GM18861 (cell line): ENCODE results near the gene KRT14.
"Not testable (repeated sequence)": the region's sequence is repeated elsewhere in the genome, so short reads cannot be mapped to it uniquely, and the experiment has no call there.

ENCODE experiments used
- ATAC-seq: cut with Tn5 transposase; IDR thresholded peaks from one replicate; pipeline ENCODE4 v1.9.1; 2021; ENCODE audit not compliant: unreplicated experiment

KRT14 gene

DNA sequence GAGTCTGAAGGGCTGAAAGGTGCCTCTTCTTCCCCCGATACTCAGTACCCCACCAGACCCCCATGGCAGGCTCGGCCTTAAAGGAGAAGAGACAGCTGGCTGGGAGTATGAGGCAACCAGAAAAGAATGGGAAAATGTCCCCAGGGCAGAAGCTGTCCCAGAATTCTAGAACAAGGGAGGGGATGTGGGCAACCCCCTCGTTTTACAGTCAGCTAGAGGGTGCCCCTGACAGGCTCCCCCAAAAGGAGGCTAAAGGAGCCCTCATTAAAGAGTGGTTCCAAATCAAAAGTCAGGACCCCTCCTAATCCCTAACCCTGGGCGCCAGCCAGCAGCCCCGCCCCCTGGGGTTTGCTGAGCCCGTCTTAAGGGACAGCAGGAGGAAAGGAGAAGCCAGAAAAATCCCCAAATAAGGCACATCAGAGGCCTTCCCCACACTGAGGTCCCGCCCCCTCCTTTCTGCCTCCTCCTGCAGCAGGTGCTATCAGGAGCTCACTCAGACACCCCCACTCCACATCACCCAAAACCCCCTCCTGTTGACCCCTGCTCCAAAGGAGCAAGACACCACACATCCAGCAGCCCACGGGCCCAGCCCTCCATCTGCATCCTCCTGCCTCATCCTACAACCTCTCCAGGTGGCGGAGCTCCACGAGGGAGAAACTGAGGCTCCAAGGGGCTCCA lies 36.6 kb upstream of the KRT14 start:
- not testable (repeated sequence) for ATAC-seq

DNA sequence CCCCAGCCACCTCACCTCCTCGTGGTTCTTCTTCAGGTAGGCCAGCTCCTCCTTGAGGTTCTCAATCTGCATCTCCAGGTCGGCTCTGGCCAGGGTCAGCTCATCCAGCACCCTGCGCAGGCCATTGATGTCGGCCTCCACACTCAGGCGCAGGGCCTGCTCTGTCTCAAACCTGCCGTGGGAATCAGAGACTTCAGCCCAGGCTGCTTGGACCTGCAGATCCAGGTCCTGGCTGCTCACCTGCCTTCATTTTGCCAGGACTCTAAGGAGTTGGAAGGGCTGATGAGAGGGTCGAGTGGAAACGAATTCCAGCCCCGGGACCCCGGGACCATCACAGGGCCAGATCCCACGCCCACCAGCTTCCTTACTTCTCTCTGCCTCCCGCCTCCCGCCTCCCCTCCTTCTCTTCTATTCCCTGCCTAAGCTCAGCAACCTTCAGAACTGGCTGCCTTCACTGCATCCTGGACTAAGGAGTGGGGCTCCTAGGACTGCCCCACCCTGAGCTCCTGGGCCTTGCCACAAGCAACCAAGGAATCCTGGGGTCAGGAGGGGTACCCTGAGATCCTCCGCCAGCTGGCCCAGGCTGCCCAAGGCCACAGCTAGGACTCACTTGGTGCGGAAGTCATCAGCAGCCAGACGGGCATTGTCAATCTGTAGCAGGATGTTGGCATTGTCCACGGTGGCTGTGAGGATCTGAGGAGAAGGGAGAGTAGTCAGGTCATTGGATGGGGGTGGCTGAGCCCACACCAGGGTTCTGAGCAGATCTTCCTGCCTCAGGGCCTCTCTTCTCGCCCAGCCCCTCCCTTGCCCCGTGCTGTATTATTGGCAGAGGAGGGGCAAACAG lies 35.9 kb upstream of the KRT14 start:
- not testable (repeated sequence) for ATAC-seq

DNA sequence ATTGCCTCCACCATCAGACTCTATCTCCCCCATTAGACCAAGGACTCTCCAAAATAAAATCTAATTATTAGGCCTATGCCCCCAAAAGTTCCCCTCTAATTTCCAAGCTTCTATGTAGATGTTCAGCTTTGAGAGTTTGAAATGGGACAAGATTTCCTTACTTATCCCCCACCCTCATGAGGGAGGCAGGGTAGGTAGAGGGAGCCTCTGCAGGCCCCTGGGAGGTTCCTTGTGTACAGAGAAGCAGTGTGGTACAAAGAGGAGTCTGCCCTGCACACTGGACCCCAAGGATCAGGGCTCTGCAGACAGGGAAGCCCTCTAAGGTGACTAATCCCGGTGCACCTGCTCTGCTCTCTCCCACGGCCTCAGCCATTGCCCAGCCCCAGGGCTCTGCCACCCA lies 35.2 kb upstream of the KRT14 start:
- no peak for ATAC-seq

DNA sequence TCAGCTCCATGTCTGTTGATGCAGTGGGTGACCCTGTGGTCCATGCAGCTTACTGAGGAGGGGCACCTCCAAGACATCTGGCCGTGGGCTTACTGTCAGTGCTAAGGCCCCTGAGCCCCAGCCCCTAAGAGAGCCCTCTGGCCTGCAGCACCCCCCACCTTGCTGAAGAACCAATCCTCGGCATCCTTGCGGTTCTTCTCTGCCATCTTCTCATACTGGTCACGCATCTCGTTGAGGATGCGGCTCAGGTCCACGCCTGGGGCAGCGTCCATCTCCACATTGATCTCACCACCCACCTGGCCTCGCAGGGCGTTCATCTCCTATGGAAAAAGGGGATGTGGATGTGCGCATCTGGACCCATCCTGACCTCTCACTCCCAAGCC lies 34.7 kb upstream of the KRT14 start:
- ATAC-seq = not testable (repeated sequence)

DNA sequence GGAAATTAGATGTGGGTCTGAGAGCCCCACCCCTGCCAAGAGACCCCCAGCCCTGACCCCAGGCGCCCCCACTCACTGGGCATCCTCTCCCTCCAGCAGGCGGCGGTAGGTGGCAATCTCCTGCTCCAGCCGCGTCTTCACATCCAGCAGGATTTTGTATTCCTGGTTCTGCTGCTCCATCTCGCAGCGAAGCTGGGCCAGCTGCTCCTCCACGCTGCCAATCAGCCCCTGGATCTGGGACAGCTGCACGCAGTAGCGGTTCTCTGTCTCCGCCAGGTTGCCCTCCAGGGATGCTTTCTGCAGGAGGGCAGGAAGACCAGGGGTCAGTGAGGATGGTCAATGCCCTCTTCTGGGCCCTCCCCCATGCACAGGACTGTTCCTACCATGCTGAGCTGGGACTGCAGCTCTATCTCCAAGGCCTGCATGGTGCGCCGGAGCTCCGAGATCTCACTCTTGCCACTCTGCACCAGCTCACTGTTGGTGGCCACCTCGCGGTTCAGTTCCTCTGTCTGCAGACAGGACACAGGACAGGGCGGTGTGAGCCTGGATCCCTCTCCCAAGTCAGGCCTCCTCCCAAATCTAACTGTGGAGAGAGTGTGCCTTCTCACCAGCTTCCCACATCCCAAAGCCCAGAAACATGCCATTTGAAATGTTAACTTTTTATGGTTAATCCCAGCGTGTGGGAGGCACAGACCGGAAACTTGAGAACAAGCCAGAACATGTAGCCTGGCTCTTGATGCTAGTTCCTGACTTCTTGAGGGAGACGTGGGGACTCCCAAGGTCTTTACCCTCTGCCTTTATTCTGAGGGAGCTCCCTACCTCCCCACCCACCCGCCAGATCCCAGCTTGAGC lies 34.1 kb upstream of the KRT14 start:
- ATAC-seq = no peak

DNA sequence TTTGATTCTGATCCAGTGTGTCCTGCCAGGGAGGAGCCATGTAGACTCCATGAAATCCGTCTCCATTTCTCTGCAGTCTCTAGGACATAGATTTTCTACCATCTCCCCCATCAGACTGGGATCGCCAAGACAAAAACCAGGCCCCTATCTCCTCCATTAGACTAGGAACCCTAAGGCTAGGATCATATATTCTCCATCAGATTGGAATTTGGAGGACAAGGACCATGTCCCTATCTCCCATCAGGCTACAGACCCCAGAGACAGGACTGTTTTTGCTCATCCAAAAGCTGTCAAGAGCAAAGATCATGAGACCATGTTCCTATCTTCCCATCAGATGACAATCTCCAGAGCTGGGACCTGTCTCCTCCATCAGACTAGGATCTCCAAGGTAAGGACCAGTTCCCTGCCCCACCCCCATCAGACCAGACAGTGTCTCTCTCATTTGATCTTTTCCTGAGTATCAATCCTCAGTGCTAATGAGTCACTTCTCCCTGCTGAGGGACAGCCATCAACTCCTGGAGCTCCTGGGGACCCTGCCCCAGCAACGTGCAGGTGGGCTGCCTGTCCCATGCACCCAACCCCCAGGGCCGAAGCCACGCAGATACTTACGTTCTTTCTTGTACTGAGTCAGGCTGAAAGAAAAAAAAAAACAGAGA lies 33.4 kb upstream of the KRT14 start:
- not testable (repeated sequence) for ATAC-seq

DNA sequence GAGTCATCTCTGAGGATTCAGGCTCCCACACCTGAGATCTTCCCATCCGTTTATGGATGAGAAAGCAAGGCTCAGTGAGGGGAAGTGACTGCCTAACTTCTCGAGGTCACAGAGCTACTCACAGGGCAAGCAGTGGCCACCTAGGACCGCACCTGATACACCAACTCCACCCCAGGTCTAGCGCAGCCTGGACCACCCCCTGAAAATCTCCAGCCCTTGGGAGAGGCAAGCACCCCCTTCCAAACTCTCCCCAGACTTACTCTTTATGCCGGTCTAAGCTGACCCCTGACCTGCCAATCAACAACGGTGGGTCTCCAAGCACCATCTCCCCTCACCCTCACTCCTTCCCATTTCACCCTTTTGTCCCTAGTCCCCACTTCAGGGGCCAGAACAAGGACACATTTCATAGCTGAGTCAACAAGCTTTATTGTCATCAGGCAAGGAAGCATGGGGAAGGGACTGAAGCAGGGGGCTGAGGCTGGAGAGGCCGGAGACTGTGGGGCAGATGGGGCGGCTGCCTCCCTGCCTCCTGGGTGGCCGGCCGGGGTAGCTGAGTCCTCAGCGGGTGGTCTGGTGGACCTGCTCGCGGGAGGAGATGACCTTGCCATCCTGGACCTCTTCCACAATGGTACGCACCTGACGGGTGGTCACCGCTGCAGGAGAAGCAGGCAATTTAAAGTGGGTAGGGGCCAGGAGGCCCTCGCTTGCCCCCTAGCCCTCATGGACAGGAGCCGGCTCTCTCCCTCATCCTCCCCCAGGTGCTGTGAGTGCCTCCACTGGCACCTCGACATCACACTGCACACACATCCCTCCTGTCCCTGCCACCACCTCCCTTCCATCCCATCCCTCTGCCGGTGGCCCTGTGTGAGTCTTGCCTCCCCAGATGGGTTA lies 32.6 kb upstream of the KRT14 start:
- no peak for ATAC-seq

DNA sequence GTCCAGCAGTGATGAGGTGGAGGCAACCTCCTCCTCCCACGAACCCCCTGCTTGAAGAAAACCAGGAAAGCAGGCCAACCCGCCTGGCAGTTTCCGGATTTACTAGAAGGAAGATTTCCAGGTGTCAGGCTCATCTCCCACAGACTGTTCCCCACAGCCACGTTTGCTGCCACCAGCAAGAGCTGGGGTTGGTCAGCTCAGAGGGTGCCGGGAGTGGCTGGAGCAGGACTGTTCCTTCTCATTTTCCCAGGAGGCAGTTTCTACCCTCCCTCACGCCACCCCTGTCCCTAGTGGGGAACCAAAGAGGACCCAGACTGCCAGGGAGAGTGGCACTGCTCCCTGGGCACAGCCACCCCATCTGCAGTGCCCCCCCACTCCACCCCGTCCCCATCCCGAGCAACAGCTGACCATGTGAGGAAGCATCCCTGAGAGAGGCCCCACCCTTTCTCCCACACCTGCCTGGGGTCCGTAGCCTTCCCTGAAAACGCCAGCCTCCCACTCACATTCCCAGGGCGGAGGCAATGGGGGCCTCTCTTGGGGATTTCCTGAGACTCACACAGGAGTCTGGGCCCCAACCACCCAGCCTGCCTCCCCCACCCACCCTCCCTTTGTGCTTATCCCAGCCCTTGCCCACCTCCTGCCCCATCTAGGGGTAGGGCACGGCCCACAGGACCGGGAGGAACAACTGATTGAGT lies 31.8 kb upstream of the KRT14 start:
- no peak for ATAC-seq

DNA sequence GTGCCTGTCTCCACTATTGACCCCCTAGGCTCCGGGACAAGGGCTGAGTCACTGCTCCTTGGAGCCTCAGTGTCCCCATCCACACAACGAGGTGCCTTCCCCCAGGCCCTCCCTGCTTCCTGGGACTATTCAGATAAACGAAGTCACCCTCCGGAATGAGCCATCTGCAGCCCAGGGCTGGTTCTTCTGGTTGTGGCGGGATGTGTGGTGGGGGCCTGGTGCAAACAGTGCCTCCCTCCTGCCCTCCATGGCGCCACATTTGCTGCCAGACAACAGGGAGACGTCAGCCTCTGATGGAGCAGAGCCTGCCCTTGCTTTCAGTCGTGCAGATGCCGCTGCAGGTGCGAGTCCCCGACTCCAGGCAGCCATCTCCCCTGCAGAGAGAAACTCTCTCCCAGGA lies 31.0 kb upstream of the KRT14 start:
- ATAC-seq = no peak

DNA sequence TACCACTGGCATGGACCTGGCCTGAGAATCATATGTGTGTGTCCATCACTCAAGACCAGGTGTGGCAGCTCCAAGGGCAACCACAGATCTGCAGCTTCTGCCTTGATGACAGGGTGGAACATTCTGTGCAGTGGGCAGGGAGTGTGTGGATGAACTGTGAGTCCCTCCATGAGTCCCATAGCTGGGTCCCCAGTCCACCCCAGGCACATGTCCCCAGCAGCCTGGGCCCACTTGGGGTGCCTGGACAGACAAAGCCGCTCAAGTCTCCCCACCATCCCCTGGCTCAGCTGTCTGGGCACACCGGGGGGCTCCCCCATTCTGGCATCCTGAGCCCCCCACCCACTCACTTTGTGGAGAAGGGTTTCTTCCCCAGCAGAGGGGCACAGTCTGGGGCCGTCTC lies 30.4 kb upstream of the KRT14 start:
- no peak for ATAC-seq

DNA sequence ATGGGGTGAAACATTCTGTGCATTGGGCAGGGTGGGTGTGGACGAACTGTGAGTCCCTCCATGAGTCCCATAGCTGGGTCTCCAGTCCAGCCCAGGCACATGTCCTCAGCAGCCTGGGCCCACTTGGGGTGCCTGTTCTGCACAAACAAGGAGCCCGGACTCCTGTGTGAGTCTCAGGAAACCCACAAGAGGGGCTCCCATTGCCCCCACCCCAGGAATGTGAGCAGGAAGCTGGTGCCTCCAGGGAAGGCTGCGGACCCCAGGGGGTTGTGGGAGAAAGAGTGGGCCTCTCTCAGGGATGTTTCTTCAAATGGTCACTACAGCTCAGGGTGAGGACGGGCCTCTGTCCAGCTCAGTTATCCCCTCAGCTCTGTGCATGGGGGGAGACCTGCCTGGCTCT lies 29.8 kb upstream of the KRT14 start:
- ATAC-seq = not testable (repeated sequence)

DNA sequence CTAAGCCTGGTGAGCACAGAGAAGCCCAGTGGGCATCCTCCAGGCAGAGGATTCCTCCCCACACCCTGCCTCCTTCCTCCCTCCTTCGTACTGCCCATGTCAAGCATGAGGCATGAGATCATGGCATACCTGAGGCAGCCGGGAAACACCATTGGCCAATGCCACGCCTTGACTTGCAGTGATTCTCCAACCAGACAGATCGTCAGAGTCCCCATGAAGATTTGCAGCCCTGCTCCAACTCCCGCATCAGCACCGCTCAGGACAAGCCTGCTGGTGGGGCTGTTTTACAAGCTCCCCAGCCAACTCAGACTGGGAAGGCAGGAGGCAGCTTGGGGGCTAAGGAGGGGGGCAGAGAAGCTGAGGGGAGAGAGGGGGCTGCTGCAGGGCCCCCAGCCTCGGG lies 28.8 kb upstream of the KRT14 start:
- no peak for ATAC-seq

DNA sequence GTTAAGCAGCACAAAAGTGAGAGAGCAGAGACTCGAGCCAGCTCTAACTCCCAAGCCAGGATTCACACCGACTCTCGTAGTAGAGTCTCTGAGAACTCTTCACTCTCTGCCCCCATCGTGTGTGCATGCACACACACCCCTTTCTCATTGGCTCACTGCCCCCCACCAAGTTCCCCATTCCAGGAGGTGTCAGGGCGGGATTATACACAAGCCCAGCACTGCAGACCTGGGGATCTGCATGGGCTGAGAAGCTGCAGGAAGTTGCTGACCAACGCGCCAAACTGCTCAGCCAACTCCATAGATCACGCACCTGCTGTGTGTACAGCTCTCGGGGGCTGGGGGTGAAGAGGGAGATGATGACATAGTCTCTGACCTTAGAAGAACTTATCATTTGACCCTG lies 28.1 kb upstream of the KRT14 start:
- not testable (repeated sequence) for ATAC-seq

DNA sequence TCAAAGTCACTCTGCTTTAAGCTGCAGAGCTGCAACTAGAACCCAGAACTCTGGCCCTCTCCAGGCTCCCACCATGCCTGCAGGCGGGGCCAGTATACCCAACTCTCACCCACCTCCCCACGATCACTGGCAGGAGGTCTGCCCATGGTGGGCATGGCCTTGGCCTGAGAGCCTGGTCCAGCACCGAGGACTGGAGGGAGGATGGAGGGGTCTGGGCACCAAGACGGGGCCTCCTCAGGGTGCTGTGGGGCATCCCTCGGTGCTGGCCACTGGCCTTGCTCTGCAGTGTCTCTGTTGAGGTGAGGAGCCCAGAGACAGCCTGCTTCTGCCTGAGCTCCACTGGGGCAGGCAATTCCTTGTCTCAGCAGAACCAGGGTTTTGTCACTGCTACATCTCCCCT lies 27.4 kb upstream of the KRT14 start:
- ATAC-seq = no peak

DNA sequence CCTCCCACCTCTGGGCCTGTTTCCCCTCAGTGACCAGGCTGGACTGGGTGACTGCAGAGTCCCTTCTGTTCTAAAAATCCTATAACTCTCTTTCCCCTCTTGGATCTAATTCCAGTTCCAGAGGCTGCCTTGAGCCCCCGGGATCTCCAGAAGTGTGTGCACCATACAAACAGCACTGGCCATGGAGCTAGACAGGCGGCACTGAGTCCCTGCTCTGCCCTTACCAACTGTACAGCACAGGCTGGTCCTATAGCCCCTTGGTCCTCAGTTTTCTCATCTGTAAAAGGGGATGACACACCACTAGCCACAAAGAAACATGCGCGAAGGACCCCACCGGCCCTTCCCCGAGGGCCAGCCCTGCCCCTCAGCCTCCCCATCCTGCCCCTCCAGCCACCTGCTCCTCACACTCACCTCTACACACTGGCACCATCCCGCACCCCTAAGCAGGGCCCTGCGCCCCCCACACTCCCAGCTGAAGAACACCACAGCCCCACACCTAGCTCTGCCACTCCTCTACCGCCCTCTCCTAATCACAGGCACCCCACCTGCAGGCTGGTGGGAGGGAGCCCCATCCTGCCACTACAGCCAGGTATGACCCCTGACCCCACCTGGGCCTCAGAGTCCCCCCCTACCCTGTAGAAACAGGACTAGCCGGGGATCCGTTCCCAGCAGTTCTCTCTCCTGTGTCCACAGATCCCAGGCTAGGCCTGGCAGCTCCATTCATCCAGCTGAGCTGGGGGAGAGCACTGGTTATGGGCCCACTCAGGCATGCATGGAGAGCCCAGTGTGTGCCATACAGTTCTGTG lies 26.8 kb upstream of the KRT14 start:
- ATAC-seq = no peak

DNA sequence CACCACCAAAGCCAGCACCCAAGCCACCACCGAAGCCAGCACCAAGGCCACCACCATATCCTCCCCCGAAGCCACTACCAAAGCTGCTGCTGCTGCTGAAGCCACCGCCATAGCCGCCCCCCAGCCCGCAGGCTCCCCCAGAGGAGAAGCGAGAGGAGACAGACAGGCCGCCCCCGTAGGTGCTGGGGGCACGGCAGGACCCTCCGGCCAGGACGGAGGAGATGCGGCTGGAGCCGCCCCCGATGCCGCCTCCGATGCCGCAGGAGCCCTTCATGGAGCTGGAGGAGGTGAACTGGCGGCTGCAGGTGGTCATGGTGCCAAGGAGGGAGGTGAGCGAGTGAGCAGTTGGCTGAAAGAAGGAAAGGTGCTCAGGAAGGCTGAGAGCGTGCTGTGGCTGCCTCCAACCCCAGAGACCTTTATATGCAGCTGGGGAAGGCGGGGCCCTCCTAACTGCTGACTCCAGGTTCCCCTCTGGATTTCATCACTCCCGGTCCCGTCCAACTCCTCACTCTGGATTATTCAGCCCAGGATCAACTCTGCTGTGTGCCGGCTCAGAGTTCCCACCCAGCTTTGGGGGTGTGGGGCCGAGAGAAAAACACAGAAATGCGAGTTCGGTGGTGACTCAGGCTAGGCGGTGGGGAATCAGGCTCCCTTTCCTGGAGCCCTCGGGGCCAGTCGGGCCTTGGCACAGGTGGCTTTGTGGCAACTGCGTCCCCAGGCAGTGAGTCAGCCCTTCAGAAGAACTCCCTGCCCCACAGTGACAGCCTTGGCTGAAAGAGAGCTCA lies 25.9 kb upstream of the KRT14 start, which contains the start of gene KRT16:
TSS of gene KRT16 (minus strand) at position 392 of the 785 bp plus-strand sequence. CDS start at position 313, 79 bp downstream.
- not testable (repeated sequence) for ATAC-seq

DNA sequence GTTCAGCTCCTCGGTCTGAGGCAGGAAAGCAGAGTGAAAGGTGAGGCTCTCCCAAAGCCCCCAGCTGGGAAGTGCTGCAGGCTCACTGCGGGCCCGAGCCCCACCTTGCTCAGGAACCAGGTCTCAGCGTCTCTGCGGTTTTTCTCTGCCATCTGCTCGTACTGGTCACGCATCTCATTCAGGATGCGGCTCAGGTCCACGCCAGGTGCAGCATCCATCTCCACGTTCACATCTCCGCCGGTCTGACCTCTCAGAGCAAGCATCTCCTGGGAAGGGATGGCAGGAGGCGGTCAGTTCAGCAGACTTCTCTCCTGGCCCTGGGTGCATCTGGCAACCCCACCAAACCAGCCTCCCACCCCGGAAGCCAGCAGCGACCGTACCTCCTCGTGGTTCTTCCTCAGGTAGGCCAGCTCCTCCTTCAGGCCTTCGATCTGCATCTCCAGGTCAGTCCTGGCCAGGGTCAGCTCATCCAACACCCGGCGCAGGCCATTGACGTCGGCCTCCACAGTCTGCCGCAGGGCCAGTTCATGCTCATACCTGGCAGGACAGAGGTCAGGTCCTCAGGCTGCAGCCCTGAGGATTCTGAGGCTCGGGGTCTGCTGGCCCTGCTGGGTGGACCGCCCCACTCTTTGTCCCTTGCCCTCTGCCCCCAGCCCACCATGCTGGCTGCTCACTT lies 24.4 kb upstream of the KRT14 start:
- no peak for ATAC-seq
